Measurements from ENCODE around the gene CWC22. TPM values are rescaled to one million over a fixed set of nuclear protein-coding genes. Genes with fewer than 3 reads are reported as not detected.

The CWC22 gene
- total and polyA plus RNA-seq, 2 of the 8 experiments (the other 6 are each of a cell fraction or from before 2014, with no cell fraction given), result 3.7 to 34.0 TPM

GRCh38 chr2:179946346-179946745 lies 60.8 kb downstream of the CWC22 start:
- no peak overlapping the region for H2BK12ac ChIP-seq (ENCODE audit: low read depth, low read length)
- no peak overlapping the region for H4K8ac ChIP-seq (ENCODE audit: extremely low read depth, insufficient read depth, low read length)
- H3K56ac ChIP-seq (replicated peaks; ENCODE audit: insufficient read length, low read depth, low read length), result no peak overlapping the region
- no peak overlapping the region for H3K27ac ChIP-seq (ENCODE audit: low read depth, low read length)
- no peak overlapping the region for H3K4me2 ChIP-seq (ENCODE audit: insufficient read depth in 1 of 2, low read depth in 2 of 2, low read length in 2 of 2)
- WGBS, 2 experiments (ENCODE audit: extremely low coverage in 1 of 2, insufficient coverage in 1 of 2, insufficient read length in 1 of 2, insufficient replicate concordance in 2 of 2, low coverage in 1 of 2, low lambda C conversion rate in 2 of 2, missing lambda C conversion rate in 1 of 2), result 87% methylated on average over 1 of the region's 4 CpGs; no CpG with 5 or more reads in 1 of the 2 experiments
- no peak overlapping the region for H3K4ac ChIP-seq (replicated peaks; ENCODE audit: insufficient read length, low read depth, low read length)
- H2BK20ac ChIP-seq (ENCODE audit: low read length), result no peak overlapping the region
- peaks cover 0 to 2% (median 0%) of the 10 kb centered on the region in 4 experiments; a peak in 1 of 7 replicates for H3K27me3 ChIP-seq (replicated peaks in 1 of 4; ENCODE audit: control insufficient read depth in 3 of 4, extremely low read depth in 1 of 4, insufficient read depth in 3 of 4, low read length in 3 of 4)
- H3K79me1 ChIP-seq (ENCODE audit: low read depth, low read length), result no peaks in the 10 kb centered on the region; the same call in 1 of the 2 replicates
- H2BK120ac ChIP-seq (replicated peaks; ENCODE audit: low read depth, low read length), result no peak overlapping the region
- ChIA-PET CTCF (ENCODE audit: partially characterized antibody) (interaction anchor here (5.1 kb wide), 1 partner anchor 10 kb away, joined by 36 read pairs; no protein-coding TSS in a partner anchor), POLR2A (ENCODE audit: partially characterized antibody) (no interaction called here)
- H2AK5ac ChIP-seq (ENCODE audit: low read depth, low read length), result no peak overlapping the region
- H3K9me3 ChIP-seq (ENCODE audit: insufficient read depth in 2 of 2, low read depth in 1 of 2, low read length in 1 of 2), result no peaks in the 10 kb centered on the region
- no peak for FAIRE-seq
- H2AFZ ChIP-seq (ENCODE audit: low read length), result no peak overlapping the region
- H4K5ac ChIP-seq (ENCODE audit: insufficient read length, low read depth, low read length), result no peak overlapping the region
- no peak overlapping the region for H3K9ac ChIP-seq (replicated peaks in 1 of 4; ENCODE audit: extremely low read depth in 1 of 4, low read depth in 3 of 4, low read length in 3 of 4)
- H3K4me1 ChIP-seq (replicated peaks in 1 of 4; ENCODE audit: control insufficient read depth in 3 of 4, insufficient read depth in 4 of 4, low read length in 3 of 4), result no peaks in the 10 kb centered on the region
- H3K23me2 ChIP-seq (ENCODE audit: low read depth, low read length), result no peaks in the 10 kb centered on the region
- no peaks in the 10 kb centered on the region for H3K79me2 ChIP-seq (ENCODE audit: control insufficient read depth in 1 of 2, insufficient read depth in 2 of 2, low read length in 2 of 2)
- no peak for DNase-seq (ENCODE audit: low read depth in 1 of 2, low spot score in 2 of 2)
- H3K23ac ChIP-seq (ENCODE audit: insufficient read length), result no peak overlapping the region
- no peak overlapping the region for H3K4me3 ChIP-seq (ENCODE audit: extremely low read depth in 1 of 4, insufficient read depth in 2 of 4, low read depth in 3 of 4, low read length in 4 of 4)
- H2BK5ac ChIP-seq (ENCODE audit: low read depth, low read length), result no peak overlapping the region
- H3K14ac ChIP-seq (ENCODE audit: insufficient read length), result no peak overlapping the region
- H3K36me3 ChIP-seq (ENCODE audit: control insufficient read depth in 2 of 4, insufficient read depth in 4 of 4, low read length in 3 of 4), result peaks cover 0 to 41% (median 15%) of the 10 kb centered on the region in 4 experiments; a peak in 6 of 8 replicates
- peaks cover 0 to 1% of the 10 kb centered on the region in 2 experiments for H4K20me1 ChIP-seq (replicated peaks in 1 of 2; ENCODE audit: control insufficient read depth in 1 of 2, insufficient read depth in 2 of 2, low read length in 2 of 2)
- no peak overlapping the region for H3K18ac ChIP-seq (ENCODE audit: extremely low read depth, low read length)
- no peak overlapping the region for H4K91ac ChIP-seq (replicated peaks; ENCODE audit: insufficient read length, low read length)
- H2BK15ac ChIP-seq (ENCODE audit: low read length), result no peak overlapping the region
- TF ChIP-seq RAD21 (IDR thresholded peaks at IDR 0.05 in 1 of 2, conservative IDR thresholded peaks at IDR 0.05 in 1 of 2; ENCODE audit: low read depth in 2 of 2, low read length in 2 of 2) (no peak), EGR1 (IDR thresholded peaks at IDR 0.05; ENCODE audit: borderline replicate concordance, low read depth, low read length) (no peak), BRCA1 (IDR thresholded peaks at IDR 0.05; ENCODE audit: low read depth, low read length) (no peak), USF2 (IDR thresholded peaks at IDR 0.05; ENCODE audit: low read length) (no peak), SP2 (IDR thresholded peaks at IDR 0.05; ENCODE audit: low read length) (no peak), BCL11A (IDR thresholded peaks at IDR 0.05; ENCODE audit: low read depth in 2 of 2, low read length in 2 of 2) (no peak), TBP (IDR thresholded peaks at IDR 0.05; ENCODE audit: low read depth, low read length) (no peak), CTBP2 (IDR thresholded peaks at IDR 0.05; ENCODE audit: borderline replicate concordance, insufficient read depth, insufficient read length, low read length) (no peak), KDM5A (IDR thresholded peaks at IDR 0.05; ENCODE audit: low read length) (no peak), BACH1 (IDR thresholded peaks at IDR 0.05; ENCODE audit: low read length) (no peak), SUZ12 (IDR thresholded peaks at IDR 0.05; ENCODE audit: low read length) (no peak), JUN (IDR thresholded peaks at IDR 0.05; ENCODE audit: low read depth, low read length) (no peak), E2F6 (IDR thresholded peaks at IDR 0.05) (no peak)

All from H1 (cell line).